Esophagus muscularis mucosa (tissue), 3 donors: ENCODE data around the gene DUSP22.

Experiments
- EP300 ChIP-seq: sonication (generic); formaldehyde crosslinking; IDR thresholded peaks from one replicate; pipeline ENCODE4 v1.6.1; 2017; ENCODE audit warnings: antibody characterized with exemption
- TF ChIP-seq, protein P1 (sequence below), 3 experiments: fragments of 200-600 bp in 2 of 3; fragments of 450-650 bp in 1 of 3; sonication (generic) in 2 of 3; IDR thresholded peaks; one replicate each; pipeline ENCODE4 v1.5.1; 2017 to 2019; ENCODE audit warnings: antibody characterized with exemption in 3 of 3, mild to moderate bottlenecking in 2 of 3, moderate library complexity in 1 of 3

DNA sequence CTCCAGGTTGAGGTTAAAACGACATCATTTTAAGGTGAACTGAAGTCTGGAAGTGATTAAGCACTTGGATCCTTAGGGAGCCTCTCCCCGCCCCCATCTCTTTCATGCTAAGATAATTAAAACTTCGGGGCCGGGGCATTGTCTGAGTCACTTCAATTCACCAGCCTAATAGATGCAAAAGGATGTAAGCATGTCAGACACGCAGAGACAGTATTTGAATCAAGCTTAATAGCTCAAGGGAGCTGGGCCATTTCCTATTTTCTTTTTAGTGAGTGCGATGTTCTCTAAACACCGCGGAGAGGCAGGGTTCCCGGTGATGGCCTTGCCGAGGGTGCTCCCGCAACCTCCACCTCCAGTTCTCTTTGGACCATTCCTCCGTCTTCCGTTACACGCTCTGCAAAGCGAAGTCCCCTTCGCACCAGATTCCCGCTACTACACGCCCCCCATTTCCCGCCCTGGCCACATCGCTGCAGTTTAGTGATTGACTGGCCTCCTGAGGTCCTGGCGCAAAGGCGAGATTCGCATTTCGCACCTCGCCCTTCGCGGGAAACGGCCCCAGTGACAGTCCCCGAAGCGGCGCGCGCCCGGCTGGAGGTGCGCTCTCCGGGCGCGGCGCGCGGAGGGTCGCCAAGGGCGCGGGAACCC, 98.7 kb downstream of the DUSP22 start:
- TF ChIP-seq, protein P1, sequence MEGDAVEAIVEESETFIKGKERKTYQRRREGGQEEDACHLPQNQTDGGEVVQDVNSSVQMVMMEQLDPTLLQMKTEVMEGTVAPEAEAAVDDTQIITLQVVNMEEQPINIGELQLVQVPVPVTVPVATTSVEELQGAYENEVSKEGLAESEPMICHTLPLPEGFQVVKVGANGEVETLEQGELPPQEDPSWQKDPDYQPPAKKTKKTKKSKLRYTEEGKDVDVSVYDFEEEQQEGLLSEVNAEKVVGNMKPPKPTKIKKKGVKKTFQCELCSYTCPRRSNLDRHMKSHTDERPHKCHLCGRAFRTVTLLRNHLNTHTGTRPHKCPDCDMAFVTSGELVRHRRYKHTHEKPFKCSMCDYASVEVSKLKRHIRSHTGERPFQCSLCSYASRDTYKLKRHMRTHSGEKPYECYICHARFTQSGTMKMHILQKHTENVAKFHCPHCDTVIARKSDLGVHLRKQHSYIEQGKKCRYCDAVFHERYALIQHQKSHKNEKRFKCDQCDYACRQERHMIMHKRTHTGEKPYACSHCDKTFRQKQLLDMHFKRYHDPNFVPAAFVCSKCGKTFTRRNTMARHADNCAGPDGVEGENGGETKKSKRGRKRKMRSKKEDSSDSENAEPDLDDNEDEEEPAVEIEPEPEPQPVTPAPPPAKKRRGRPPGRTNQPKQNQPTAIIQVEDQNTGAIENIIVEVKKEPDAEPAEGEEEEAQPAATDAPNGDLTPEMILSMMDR (IDR thresholded peaks at IDR 0.05) = no peak
- TF ChIP-seq EP300 = no peak
